ENCODE data around the gene UPF3A.

DNA sequence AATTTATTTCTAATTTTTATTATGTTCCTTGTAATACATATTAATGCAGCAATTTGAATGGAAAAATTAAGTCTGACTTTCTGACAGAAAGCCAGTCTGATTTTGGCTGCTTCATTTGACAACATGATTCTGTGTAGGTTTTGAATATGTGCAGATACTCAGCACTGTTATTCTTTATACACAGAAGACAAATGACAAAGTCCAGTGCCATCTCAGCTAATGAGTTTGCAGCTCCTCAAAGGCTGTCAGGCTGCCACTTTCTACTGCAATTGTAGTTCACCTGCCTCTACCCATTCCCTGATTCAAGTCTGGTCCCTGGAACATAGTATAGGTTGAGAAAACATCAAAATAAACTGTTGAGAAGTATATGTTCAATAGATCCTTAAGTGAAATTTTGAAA, 30.0 kb downstream of the UPF3A start:
- TF ChIP-seq, protein P1, sequence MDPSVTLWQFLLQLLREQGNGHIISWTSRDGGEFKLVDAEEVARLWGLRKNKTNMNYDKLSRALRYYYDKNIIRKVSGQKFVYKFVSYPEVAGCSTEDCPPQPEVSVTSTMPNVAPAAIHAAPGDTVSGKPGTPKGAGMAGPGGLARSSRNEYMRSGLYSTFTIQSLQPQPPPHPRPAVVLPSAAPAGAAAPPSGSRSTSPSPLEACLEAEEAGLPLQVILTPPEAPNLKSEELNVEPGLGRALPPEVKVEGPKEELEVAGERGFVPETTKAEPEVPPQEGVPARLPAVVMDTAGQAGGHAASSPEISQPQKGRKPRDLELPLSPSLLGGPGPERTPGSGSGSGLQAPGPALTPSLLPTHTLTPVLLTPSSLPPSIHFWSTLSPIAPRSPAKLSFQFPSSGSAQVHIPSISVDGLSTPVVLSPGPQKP (CRISPR knock-in tag; IDR thresholded peaks at IDR 0.05) = no peak
- TF ChIP-seq, protein P2, sequence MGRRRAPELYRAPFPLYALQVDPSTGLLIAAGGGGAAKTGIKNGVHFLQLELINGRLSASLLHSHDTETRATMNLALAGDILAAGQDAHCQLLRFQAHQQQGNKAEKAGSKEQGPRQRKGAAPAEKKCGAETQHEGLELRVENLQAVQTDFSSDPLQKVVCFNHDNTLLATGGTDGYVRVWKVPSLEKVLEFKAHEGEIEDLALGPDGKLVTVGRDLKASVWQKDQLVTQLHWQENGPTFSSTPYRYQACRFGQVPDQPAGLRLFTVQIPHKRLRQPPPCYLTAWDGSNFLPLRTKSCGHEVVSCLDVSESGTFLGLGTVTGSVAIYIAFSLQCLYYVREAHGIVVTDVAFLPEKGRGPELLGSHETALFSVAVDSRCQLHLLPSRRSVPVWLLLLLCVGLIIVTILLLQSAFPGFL (CRISPR knock-in tag; IDR thresholded peaks at IDR 0.05) = no peak
- TF ChIP-seq RFX7 (CRISPR knock-in tag; IDR thresholded peaks at IDR 0.05) = no peak
- TF ChIP-seq, protein P3, sequence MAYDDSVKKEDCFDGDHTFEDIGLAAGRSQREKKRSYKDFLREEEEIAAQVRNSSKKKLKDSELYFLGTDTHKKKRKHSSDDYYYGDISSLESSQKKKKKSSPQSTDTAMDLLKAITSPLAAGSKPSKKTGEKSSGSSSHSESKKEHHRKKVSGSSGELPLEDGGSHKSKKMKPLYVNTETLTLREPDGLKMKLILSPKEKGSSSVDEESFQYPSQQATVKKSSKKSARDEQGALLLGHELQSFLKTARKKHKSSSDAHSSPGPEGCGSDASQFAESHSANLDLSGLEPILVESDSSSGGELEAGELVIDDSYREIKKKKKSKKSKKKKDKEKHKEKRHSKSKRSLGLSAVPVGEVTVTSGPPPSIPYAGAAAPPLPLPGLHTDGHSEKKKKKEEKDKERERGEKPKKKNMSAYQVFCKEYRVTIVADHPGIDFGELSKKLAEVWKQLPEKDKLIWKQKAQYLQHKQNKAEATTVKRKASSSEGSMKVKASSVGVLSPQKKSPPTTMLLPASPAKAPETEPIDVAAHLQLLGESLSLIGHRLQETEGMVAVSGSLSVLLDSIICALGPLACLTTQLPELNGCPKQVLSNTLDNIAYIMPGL (CRISPR knock-in tag; IDR thresholded peaks at IDR 0.05) = no peak

All from K562 (cell line).